KG1 (cell line): ENCODE measurements around the gene HMGXB4.

Experiments used
- DNase-seq: peaks from one replicate; lab custom pipeline; 2025; lab: John Stamatoyannopoulos, UW

The HMGXB4 gene

GRCh38 chr22:35310556-35311550 is 53.6 kb downstream of the HMGXB4 start:
- DNase-seq: no peak

DNA sequence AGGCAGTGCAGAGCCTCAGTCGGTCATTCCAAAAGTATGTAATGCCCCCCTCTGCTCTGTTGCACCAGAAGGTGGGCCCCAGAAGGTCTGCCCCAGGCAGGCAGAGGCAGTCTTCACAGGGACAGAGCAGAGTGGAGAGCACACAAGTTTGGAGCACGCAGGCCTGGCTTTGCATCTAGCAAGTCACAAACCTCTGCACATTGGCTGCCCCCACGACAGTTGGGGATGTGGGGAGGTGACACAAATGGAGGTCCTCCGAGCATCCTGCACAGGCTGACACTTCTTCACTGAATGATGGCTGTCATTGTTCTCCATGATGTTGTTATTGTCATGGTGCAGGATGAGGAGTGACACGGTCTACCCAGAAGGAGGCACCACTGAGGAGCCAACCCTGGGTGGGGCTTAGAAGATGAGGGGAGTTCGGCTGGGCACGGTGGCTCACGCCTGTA is 54.3 kb downstream of the HMGXB4 start:
- DNase-seq: no peak

- no peak for DNase-seq
These were observed 55.1 kb downstream of the HMGXB4 start for GRCh38 chr22:35312198-35313059.

DNA sequence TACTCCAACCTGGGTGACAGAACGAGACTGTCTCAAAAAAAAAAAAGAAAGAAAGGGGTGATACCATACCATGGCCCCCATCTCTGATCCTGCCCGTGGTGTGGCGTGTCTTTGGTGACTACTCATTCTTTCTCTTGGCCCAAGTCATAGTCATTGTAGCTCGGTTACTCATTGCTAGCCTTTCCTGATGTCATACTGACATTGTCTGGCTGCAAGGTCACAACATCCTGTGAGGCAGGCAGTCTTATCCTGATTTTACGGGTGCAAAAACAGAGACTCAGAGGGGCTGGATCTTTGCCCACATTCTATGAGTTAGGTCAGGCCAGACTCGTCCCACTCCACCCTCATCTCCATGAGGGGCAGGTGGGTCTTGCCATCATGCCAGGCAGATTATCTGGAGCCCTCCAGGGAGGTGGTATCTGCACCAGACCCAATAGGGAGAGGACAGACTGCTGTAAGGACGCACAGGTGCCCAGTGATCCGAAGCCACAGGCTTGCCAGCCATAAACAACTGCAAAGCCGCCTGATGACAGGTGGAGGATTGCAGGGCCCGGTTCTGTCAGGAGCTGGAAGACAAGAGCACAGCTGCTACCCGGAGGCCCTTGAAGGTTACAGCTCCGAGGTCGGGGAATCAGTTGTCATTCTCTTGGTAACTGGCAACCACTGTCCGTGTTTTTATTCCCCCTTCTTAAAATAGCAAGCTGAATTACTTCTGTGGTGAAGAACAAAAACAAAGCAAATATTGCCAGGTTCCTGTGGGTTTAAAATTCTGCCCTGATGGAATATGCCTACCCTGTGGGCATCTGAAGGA is 56.2 kb downstream of the HMGXB4 start:
- DNase-seq: no peak

- DNase-seq: no peak
These were observed 57.1 kb downstream of the HMGXB4 start for GRCh38 chr22:35314161-35314942.

- DNase-seq: no peak
These were observed 58.0 kb downstream of the HMGXB4 start for GRCh38 chr22:35315141-35315854.

DNA sequence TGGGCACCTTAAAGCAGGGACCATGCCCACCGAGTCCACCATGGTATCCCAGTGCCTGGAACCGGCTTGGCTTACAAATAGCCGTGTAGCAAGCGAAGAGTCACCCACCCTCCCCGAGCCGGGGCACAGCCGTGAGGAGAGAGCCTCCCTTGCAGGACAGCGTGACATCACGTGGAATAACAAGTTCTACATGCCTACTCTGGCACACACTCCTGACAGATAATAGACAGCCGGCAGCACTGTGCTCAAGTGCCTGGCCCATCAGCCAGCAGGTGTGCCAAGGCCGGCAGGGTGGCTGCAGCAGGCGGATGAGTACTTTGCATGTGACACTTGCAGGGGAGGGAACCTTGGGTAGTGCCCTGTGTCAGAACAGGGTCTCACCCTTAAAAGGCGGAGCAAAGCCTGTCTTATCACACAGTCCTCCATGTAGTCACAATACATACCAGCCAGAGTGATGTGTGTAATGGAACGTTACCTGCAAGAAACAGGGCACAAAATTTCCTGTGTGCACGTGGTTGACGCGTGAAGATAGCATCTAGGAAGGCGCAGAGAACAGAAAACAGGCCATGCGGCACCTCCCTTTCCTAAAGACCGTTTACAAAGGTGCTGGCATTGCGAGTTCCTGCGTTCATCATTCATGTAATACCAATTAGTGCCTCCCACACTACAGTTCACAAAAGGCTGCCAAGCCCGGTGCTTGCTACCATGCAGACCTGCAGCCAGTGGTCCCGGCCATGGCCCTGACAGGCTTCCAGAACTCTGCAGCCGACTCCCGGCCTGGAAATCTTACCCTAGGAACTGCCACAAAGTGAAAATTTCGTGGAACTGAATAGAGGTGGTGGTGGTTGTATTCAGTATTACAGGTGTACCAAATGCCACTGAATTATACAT is 58.8 kb downstream of the HMGXB4 start:
- DNase-seq: no peak

- DNase-seq: no peak
These were observed 59.5 kb downstream of the HMGXB4 start for GRCh38 chr22:35316751-35317150.

GRCh38 chr22:35317680-35318290 is 60.5 kb downstream of the HMGXB4 start:
- no peak for DNase-seq

GRCh38 chr22:35318346-35319215 is 61.3 kb downstream of the HMGXB4 start:
- DNase-seq: no peak

DNA sequence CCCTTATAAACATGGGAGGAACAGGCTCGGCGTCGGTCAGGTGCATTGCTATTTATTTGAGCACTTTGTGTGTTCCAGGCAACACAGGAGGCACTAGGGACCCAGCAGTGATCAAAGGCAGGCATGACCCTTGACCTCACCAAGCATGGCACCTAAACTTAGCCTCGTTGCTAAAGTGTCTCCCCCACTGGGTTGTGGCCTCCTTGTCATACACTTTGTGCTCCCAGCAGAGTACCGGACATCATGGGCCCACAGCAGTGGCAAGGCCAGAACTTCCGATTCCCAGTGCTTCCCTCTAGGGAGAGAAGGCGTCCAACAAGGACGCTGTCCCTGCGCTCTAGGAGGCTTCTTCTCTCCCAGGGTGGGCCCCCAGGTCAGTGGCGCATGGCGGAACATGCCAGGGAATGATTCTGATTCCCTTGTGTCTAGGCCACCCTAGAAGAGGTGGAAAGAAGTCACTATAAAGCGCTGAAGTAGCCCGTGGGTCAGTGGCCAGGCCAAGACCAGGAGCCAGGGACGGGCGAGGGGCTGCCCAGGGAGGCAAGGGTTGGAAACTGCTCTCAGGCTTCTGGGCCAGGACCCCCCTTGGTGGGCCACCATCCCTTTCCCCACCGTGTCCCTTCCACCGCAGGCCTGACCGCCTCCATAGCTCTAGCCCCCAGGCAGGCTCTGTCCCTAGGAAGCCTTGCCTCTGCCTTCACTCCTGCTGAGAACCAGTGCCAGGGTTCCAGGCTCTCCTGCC is 62.1 kb downstream of the HMGXB4 start:
- no peak for DNase-seq

DNA sequence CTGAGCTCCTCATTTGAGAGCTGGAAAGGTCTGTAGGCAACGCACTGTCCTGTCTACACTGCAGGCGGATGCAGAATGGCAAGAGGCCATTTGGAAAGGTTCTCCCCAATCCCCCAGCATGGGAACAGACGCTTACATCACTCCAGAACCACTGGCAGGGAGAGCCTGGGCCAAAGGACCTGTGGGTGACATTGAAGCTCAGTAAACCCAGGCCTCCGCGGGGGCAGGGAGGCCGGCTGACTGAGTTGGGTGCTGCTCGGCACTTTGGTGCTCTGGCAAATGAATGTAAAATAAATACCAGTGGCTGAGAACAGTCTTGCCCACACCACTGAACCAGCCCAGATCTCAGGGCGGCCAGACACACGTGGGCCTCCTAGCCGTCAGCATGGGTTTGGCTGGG is 64.8 kb downstream of the HMGXB4 start:
- DNase-seq: no peak

DNA sequence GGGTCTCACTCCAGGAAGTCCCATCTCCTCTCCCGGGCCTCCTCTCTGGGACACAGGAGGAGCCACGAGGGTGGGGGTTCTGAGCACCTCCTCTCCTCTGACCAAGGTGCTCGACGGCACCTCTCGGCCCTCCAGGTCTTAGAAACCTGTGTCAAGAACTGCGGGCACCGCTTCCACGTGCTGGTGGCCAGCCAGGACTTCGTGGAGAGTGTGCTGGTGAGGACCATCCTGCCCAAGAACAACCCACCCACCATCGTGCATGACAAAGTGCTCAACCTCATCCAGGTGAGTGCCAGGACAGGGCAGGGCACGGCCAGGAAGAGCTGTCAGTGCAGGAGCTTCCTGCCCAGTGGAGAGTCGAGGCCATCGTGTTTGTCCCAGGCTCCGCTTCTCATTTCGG is 65.6 kb downstream of the HMGXB4 start:
- no peak for DNase-seq

DNA sequence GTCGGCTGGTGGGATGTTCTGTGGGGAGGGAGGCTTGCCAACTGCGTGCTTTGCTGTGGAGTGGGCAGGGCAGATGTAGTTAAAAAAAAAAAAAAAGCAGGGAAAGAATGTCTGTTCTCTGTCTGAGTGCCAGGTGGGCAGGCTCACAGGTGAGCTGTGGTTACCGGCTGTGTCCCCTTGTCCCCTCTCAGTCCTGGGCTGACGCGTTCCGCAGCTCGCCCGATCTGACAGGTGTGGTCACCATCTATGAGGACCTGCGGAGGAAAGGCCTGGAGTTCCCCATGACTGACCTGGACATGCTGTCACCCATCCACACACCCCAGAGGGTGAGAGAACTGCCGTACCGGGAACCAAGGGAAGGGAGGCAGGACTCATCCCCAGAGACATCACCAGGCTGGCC is 66.0 kb downstream of the HMGXB4 start:
- DNase-seq: no peak

- no peak for DNase-seq
These were observed 66.8 kb downstream of the HMGXB4 start for GRCh38 chr22:35324067-35324466.

DNA sequence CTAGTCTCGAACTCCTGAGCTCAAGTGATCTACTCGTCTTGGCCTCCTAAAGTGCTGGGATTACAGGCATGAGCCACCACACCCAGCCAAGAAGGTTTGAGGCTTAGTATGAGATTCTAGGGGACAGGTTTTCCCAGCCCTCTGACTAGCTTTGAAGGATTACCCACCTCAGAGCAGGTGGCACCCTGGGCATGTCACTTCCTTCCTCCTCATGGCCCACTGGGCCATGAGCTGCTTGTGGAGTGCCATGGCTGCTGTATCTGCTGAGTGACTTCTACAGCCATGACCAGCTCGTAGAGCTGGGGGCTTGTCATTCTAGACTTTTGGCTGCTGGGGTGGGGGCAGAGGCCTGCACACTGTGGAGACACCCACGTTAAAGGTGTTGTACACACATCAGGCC is 67.5 kb downstream of the HMGXB4 start:
- DNase-seq: no peak

- DNase-seq: no peak
These were observed 67.9 kb downstream of the HMGXB4 start for GRCh38 chr22:35325209-35325608.
